ENCODE data around the gene JCAD.
A peak's percentile ranks its signal among the peaks of the same experiment; 100 is the strongest.

The JCAD gene

GRCh38 chr10:30073767-30074060 is 14.3 kb upstream of the JCAD start:
- DNase-seq, result no peak

GRCh38 chr10:30073045-30073766 is 13.8 kb upstream of the JCAD start:
- no peak for DNase-seq

- no peak for DNase-seq
These were observed 12.7 kb upstream of the JCAD start for GRCh38 chr10:30072068-30072467.

DNA sequence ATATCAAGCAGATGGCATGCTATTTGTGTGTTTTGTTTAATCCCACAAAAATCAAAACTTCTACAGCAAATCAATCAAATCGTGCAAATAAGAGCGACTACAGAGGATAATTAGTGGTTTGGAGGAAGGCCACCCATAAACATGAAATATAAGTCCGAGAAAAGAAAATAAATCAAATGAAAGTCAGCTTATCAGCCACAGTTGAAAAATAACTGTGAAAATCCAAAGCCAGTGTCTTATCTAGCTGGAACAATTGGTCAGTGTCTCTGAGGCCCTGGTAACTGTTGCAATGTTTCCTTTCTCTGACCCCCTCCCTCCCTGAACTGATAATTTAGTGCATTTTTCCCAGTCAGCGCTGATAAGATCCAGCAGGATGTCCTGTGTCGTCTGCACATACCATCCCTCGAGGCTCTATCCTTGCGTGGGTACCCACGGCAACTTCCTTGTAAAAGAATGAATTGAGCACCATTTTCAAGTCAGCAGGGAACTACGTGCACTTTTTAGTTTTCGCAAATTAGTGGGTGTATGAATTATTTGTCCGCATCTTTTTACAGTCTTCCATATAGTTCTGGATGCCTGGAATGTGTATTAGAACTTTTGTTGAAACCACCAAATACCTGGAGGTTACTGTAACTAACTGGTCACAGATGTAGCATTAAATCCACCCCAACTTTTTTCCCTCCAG is 10.8 kb upstream of the JCAD start:
- DNase-seq, result peak; percentile 88

- no peak for DNase-seq
These were observed 9.3 kb upstream of the JCAD start for GRCh38 chr10:30068492-30069223.

DNA sequence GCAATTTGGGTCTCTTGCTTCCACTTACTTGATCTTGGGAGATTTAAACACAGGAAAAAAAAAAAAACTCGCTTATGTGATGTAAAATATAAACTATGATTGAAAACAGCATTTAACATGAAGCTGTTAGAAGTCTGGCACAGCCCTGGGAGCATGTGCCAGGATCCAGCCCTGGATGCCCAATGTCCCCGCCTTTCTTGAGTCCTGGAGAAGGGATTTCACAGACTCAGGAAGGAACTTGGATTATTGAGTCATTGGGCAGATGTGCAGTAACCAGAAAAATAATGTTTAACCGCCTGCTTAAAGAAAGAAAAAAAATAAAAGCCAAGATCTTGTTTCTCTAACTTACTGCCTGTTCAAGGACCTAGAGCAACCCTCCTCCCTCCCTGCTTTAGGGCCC is 3.7 kb upstream of the JCAD start:
- DNase-seq, result peak; percentile 86

GRCh38 chr10:30062582-30062981 is 3.2 kb upstream of the JCAD start:
- no peak for DNase-seq

GRCh38 chr10:30062090-30062489 is 2.7 kb upstream of the JCAD start:
- DNase-seq, result peak; percentile 95

- DNase-seq, result no peak
These were observed 735 bp downstream of the JCAD start for GRCh38 chr10:30058570-30059132.

- DNase-seq, result no peak
These were observed 1.4 kb downstream of the JCAD start for GRCh38 chr10:30057894-30058556.

GRCh38 chr10:30057421-30057841 is 2.0 kb downstream of the JCAD start:
- DNase-seq, result no peak

GRCh38 chr10:30056767-30057355 is 2.5 kb downstream of the JCAD start:
- no peak for DNase-seq

GRCh38 chr10:30056281-30056680 is 3.1 kb downstream of the JCAD start:
- DNase-seq, result no peak

GRCh38 chr10:30055226-30055662 is 4.1 kb downstream of the JCAD start:
- DNase-seq, result peak; percentile 83

GRCh38 chr10:30052062-30052461 is 7.3 kb downstream of the JCAD start:
- no peak for DNase-seq

DNA sequence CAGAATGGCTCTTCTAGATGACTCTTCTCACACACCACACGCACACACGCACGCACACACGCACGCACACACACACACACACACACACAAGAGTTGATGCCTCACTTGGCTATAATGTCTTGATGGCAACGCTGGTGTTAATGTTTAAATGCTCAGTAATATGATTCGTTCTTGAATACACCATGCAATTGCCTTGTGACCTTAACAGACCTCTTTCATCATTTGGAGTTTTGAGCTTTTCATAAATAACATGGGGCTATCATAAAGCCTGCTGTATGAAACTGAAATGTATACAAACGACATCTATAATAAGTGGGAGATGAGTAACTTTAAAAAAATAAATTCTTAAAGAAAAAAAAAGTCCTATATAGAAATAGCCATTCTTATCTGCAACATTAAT is 8.2 kb downstream of the JCAD start:
- DNase-seq, result no peak

- DNase-seq, result no peak
These were observed 9.0 kb downstream of the JCAD start for GRCh38 chr10:30050411-30050810.

GRCh38 chr10:30048768-30049517 is 10.4 kb downstream of the JCAD start:
- DNase-seq, result no peak

DNA sequence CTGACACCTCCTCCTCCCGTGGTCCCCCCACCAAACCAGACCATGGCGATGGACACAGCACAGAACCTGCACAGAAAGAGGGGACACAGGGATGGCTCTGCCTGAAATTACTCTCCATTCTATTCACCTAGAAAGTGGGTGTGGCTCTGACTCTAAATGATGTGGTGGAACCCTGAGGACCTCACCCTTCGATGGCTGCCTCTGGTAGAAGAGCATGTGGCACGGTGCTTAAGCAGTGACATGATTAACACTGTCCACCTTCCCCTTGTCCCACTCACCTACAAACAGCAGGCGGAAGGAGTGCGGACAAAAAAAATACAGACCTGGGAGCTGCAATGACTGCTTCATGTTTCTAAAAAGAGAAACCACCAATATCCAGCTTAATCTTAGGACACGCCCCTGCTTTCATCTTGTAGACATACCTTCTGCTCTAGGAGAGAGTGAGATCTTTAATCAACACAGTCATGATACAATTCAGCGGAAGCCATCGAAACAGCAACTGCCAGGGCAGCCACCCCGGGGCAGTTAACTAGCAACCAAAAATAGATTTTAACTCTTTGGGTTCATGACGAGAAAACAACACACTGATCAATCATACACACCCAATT is 11.4 kb downstream of the JCAD start:
- no peak for DNase-seq

DNA sequence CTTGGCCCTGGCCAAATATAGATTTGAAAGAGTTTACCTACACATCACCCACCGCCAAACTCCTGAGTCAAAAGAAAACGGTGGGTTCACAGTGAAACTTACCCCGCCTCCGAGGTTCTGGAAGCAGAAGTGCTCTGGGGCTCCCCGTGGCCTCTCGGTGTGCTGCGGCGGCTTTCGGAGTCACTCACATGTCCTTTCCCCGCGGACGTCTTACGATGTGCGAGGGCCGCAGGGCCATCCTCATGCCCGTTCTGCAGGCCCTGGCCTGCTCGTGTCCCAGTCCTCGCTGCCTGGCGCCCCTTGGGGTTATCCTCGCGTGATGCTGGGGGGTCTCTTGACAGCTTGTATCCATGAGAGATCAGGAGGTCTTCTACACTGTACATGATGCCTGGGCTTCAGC is 12.0 kb downstream of the JCAD start:
- DNase-seq, result no peak

GRCh38 chr10:30046476-30046875 is 12.9 kb downstream of the JCAD start:
- no peak for DNase-seq

GRCh38 chr10:30045961-30046360 is 13.4 kb downstream of the JCAD start:
- DNase-seq, result no peak
